ENCODE measurements around the gene TNRC6A.
"Not testable (repeated sequence)": the region's sequence is repeated elsewhere in the genome, so short reads cannot be mapped to it uniquely, and the experiment has no call there.

TNRC6A gene

GRCh38 chr16:24805484-24805883, 76.0 kb downstream of the TNRC6A start:
- Histone ChIP-seq H2AFZ (ENCODE audit: insufficient read depth, low read length, poor library complexity) (no peak overlapping the region), H3K4ac (ENCODE audit: low read depth, low read length) (no peak overlapping the region), H2BK12ac (ENCODE audit: low read length) (no peak overlapping the region), H2BK120ac (ENCODE audit: insufficient read depth, low read length, poor library complexity) (no peak overlapping the region), H4K8ac (ENCODE audit: low read depth, low read length) (no peak overlapping the region), H3K9me3 (ENCODE audit: insufficient read depth, low read depth, low read length) (no peaks in the 10 kb centered on the region), H3K18ac (ENCODE audit: low read length) (no peak overlapping the region), H2AK5ac (ENCODE audit: low read length) (no peak overlapping the region), H2BK5ac (ENCODE audit: low read depth, low read length, poor library complexity) (no peak overlapping the region), H3K79me2 (ENCODE audit: control insufficient read depth, insufficient read depth, low read length, poor library complexity) (no peaks in the 10 kb centered on the region), H3K36me3 (ENCODE audit: control insufficient read depth in 1 of 2, insufficient read depth in 2 of 2, low read length in 2 of 2) (peaks cover 30 to 54% of the 10 kb centered on the region in 2 experiments), H3K4me1 (ENCODE audit: control insufficient read depth in 1 of 2, insufficient read depth in 2 of 2, low read length in 2 of 2) (no peaks in the 10 kb centered on the region), H3K4me3 (ENCODE audit: low read depth, low read length) (no peak overlapping the region), H4K91ac (ENCODE audit: low read depth, low read length) (no peak overlapping the region), H3K14ac (ENCODE audit: low read length) (no peak overlapping the region), H3K23ac (ENCODE audit: low read length) (no peak overlapping the region), H4K12ac (ENCODE audit: low read depth, low read length) (no peak overlapping the region), H3K27me3 (ENCODE audit: insufficient read depth, low read length) (no peaks in the 10 kb centered on the region), H3K79me1 (ENCODE audit: low read length) (no peaks in the 10 kb centered on the region), H3K27ac (ENCODE audit: low read depth, low read length) (no peak overlapping the region), H3K4me2 (ENCODE audit: low read length) (no peak overlapping the region), H3K9ac (ENCODE audit: low read length) (no peak overlapping the region)
- WGBS (ENCODE audit: extremely low coverage, insufficient coverage, insufficient read length), result no CpG with 5 or more reads among the region's 5 CpGs
- no peak for DNase-seq

DNA sequence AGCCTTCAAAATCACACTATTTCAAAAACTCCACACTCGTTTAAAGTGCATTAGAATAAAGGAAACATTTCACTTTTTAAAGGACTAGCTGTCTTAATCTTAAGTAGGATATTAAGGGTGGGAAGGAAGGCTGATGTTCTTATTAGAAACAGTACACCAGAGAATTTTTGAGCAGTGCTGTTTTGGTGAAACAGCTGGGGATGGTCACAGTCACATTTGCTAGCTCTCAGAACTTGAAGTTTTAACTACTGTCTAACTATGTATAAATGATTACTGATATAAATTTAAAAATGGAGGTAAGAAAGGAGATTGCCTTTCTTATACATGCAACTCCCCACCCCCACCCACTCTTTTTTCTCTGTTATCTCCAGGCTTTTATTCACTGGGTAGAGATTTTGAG, 77.8 kb downstream of the TNRC6A start:
- Histone ChIP-seq H3K9ac (ENCODE audit: low read length) (no peak overlapping the region), H3K79me1 (ENCODE audit: low read length) (no peaks in the 10 kb centered on the region), H3K4me3 (ENCODE audit: low read depth, low read length) (no peak overlapping the region), H3K27me3 (ENCODE audit: insufficient read depth, low read length) (no peaks in the 10 kb centered on the region), H2BK12ac (ENCODE audit: low read length) (no peak overlapping the region), H4K12ac (ENCODE audit: low read depth, low read length) (no peak overlapping the region), H2AFZ (ENCODE audit: insufficient read depth, low read length, poor library complexity) (no peak overlapping the region), H2BK5ac (ENCODE audit: low read depth, low read length, poor library complexity) (no peak overlapping the region), H3K36me3 (ENCODE audit: control insufficient read depth in 1 of 2, insufficient read depth in 2 of 2, low read length in 2 of 2) (peaks cover 29 to 56% of the 10 kb centered on the region in 2 experiments), H3K14ac (ENCODE audit: low read length) (no peak overlapping the region), H3K23ac (ENCODE audit: low read length) (no peak overlapping the region), H3K4ac (ENCODE audit: low read depth, low read length) (no peak overlapping the region), H4K91ac (ENCODE audit: low read depth, low read length) (no peak overlapping the region), H4K8ac (ENCODE audit: low read depth, low read length) (no peak overlapping the region), H3K27ac (ENCODE audit: low read depth, low read length) (no peak overlapping the region), H3K79me2 (ENCODE audit: control insufficient read depth, insufficient read depth, low read length, poor library complexity) (no peaks in the 10 kb centered on the region), H2BK120ac (ENCODE audit: insufficient read depth, low read length, poor library complexity) (no peak overlapping the region), H3K4me1 (ENCODE audit: control insufficient read depth in 1 of 2, insufficient read depth in 2 of 2, low read length in 2 of 2) (no peaks in the 10 kb centered on the region), H3K9me3 (ENCODE audit: insufficient read depth, low read depth, low read length) (no peaks in the 10 kb centered on the region), H3K18ac (ENCODE audit: low read length) (no peak overlapping the region), H2AK5ac (ENCODE audit: low read length) (no peak overlapping the region), H3K4me2 (ENCODE audit: low read length) (no peak overlapping the region)
- no peak for DNase-seq
- WGBS (ENCODE audit: extremely low coverage, insufficient coverage, insufficient read length), result no CpG with 5 or more reads among the region's 1 CpG

DNA sequence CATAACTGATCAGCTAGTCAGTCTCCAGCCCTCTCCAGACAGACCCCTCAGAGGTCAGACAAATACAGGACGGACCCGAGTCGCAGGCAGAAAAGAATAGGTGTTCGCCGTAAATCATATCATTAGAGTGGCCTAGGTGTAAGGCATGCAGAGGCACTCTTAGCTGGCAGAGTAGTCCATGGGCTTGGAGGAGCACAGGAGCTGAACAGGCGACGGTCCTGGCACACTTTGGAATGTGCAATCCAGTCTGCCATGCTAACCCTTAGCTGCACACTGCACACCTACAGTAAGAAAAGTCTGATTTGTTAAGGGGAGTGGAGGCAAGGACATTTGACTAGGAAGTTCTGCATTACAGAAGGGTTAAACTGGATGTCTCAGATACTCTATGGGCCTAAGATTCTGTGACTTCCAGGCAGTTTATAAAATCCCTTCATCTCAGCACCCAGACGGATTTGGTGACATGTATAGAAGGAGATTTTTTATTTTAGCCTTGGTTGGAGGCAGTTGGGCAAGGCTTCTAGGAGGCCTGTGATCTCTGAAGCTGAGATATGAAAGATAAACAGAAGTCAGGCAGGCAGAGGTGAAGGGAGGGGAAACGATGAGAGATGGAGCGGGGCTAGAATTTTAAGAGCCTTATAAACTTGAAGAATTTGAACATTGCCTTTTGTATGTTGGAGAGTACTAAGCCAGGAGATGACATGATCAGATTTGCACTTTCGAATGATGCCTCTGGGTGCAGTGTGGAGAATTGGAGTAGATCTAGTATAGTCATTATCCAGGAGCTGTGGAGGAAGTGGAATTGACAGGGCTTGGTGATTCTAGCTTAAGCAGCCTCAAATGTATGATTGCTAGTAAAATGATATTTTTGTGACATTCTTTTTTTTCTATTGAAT, 81.7 kb downstream of the TNRC6A start:
- no peak overlapping the region for H3K14ac ChIP-seq (ENCODE audit: low read length)
- no peak overlapping the region for H2BK120ac ChIP-seq (ENCODE audit: insufficient read depth, low read length, poor library complexity)
- no CpG with 5 or more reads among the region's 11 CpGs for WGBS (ENCODE audit: extremely low coverage, insufficient coverage, insufficient read length)
- H3K4ac ChIP-seq (ENCODE audit: low read depth, low read length), result no peak overlapping the region
- no peak overlapping the region for H2AFZ ChIP-seq (ENCODE audit: insufficient read depth, low read length, poor library complexity)
- no peaks in the 10 kb centered on the region for H3K79me1 ChIP-seq (ENCODE audit: low read length)
- no peak overlapping the region for H3K18ac ChIP-seq (ENCODE audit: low read length)
- H3K36me3 ChIP-seq (ENCODE audit: control insufficient read depth in 1 of 2, insufficient read depth in 2 of 2, low read length in 2 of 2), result peaks cover 32 to 55% of the 10 kb centered on the region in 2 experiments
- H2BK5ac ChIP-seq (ENCODE audit: low read depth, low read length, poor library complexity), result no peak overlapping the region
- no peak overlapping the region for H3K9ac ChIP-seq (ENCODE audit: low read length)
- H4K12ac ChIP-seq (ENCODE audit: low read depth, low read length), result no peak overlapping the region
- H3K27ac ChIP-seq (ENCODE audit: low read depth, low read length), result no peak overlapping the region
- H2BK12ac ChIP-seq (ENCODE audit: low read length), result no peak overlapping the region
- H3K79me2 ChIP-seq (ENCODE audit: control insufficient read depth, insufficient read depth, low read length, poor library complexity), result no peaks in the 10 kb centered on the region
- H4K8ac ChIP-seq (ENCODE audit: low read depth, low read length), result no peak overlapping the region
- H3K4me1 ChIP-seq (ENCODE audit: control insufficient read depth in 1 of 2, insufficient read depth in 2 of 2, low read length in 2 of 2), result no peaks in the 10 kb centered on the region
- H3K9me3 ChIP-seq (ENCODE audit: insufficient read depth, low read depth, low read length), result no peaks in the 10 kb centered on the region
- H3K4me3 ChIP-seq (ENCODE audit: low read depth, low read length), result no peak overlapping the region
- H3K27me3 ChIP-seq (ENCODE audit: insufficient read depth, low read length), result no peaks in the 10 kb centered on the region
- no peak overlapping the region for H3K4me2 ChIP-seq (ENCODE audit: low read length)
- no peak overlapping the region for H2AK5ac ChIP-seq (ENCODE audit: low read length)
- DNase-seq, result no peak
- no peak overlapping the region for H3K23ac ChIP-seq (ENCODE audit: low read length)
- H4K91ac ChIP-seq (ENCODE audit: low read depth, low read length), result no peak overlapping the region

DNA sequence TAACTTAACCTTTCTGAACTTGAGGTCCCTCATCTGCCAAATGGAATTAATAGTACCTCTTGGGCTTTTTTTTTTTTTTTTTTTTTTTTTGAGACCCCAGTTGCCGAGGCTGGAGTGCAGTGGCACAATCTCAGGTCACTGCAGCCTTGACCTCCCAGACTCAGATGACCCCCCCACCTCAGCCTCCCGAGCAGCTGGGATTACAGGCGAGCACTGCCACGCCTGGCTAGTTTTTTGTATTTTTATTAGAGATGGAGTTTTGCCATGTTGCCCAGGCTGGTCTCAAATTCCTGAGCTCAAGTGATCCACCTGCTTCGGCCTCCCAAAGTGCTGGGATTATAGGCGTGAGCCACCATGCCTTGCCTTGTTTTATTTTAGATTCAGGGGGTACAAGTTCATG, 83.4 kb downstream of the TNRC6A start:
- H3K79me2 ChIP-seq (ENCODE audit: control insufficient read depth, insufficient read depth, low read length, poor library complexity); H2BK120ac ChIP-seq (ENCODE audit: insufficient read depth, low read length, poor library complexity); H4K8ac ChIP-seq (ENCODE audit: low read depth, low read length); H2AK5ac ChIP-seq (ENCODE audit: low read length); DNase-seq; H3K4ac ChIP-seq (ENCODE audit: low read depth, low read length); H3K9ac ChIP-seq (ENCODE audit: low read length); H2BK5ac ChIP-seq (ENCODE audit: low read depth, low read length, poor library complexity); H4K12ac ChIP-seq (ENCODE audit: low read depth, low read length); H3K4me3 ChIP-seq (ENCODE audit: low read depth, low read length); H3K79me1 ChIP-seq (ENCODE audit: low read length); H2AFZ ChIP-seq (ENCODE audit: insufficient read depth, low read length, poor library complexity); H3K27me3 ChIP-seq (ENCODE audit: insufficient read depth, low read length); H3K14ac ChIP-seq (ENCODE audit: low read length); H2BK12ac ChIP-seq (ENCODE audit: low read length); H4K91ac ChIP-seq (ENCODE audit: low read depth, low read length); H3K4me2 ChIP-seq (ENCODE audit: low read length); H3K9me3 ChIP-seq (ENCODE audit: insufficient read depth, low read depth, low read length); H3K27ac ChIP-seq (ENCODE audit: low read depth, low read length); H3K4me1 ChIP-seq (ENCODE audit: control insufficient read depth in 1 of 2, insufficient read depth in 2 of 2, low read length in 2 of 2); H3K18ac ChIP-seq (ENCODE audit: low read length); H3K23ac ChIP-seq (ENCODE audit: low read length): not testable (repeated sequence)
- peaks cover 27 to 51% of the 10 kb centered on the region in 2 experiments for H3K36me3 ChIP-seq (ENCODE audit: control insufficient read depth in 1 of 2, insufficient read depth in 2 of 2, low read length in 2 of 2)
- no CpG with 5 or more reads among the region's 6 CpGs for WGBS (ENCODE audit: extremely low coverage, insufficient coverage, insufficient read length)

All from trophoblast cell (in vitro differentiated cells and primary cell).